Globus pallidus (tissue), 1 donor: ENCODE data around the gene PIGC.
A peak's percentile ranks its signal among the peaks of the same experiment; 100 is the strongest.

Experiments
- DNase-seq: peaks from one replicate; pipeline ENCODE4 v3.0.0-alpha.2; 2015; ENCODE audit warnings: low spot score

PIGC gene

DNA sequence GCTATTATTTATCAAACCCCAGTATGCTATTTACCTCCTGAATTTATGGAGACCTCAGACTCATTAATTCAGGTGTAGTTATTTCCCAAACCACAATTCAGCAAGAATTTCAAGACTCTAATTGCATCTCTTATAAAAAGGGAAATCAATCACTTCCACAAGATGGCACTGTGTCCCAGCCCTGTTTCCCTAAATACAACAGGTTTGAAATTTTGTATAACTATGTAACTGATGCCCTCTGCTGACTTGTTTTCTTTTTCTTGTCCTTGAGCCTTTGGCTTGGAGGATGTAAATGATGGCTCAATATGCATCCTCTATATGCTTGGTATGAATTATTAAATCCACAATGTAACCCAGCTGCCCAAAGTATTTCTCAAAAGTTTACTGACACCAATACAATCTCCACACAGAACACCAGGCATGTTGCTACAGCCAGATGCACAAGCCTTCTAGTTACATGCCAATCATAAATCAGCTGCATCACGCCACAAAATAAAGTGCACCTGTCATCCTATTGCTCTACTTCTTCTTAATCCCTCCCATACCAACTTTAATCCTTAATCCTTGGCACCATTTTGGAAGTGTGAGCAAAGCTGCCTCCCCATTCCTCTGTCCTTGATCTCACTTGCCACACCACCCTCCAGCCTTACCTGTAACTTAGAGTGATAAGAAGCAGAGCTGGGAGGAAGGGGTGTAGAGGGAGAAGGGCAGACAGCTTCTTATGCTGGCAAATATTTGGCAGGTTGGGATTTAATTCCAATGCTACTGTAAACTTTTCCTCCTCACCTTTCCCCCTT is 14.3 kb downstream of the PIGC start:
- peak; percentile 60 for DNase-seq

GRCh38 chr1:172427191-172427590 is 16.7 kb downstream of the PIGC start:
- no peak for DNase-seq

- no peak for DNase-seq
Measured at GRCh38 chr1:172425339-172425738, 18.5 kb downstream of the PIGC start.

DNA sequence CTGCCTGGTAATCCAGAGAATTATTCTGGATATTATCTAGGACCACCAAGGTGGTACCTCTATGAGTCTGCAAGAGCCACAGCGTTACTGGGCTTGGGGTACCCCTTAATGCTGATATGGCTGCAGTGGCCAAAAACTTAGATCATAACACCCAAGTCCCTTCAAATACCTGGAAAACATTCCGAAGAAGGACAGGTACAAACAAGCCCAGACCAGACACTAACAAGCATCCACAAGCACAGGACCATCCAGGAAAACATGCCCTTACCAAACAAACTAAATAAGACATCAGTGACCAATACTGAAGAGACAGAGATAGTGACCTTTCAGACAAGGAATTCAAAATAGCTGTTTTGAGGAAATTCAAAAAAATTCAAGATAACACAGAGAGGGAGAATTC is 20.5 kb downstream of the PIGC start:
- no peak for DNase-seq

DNA sequence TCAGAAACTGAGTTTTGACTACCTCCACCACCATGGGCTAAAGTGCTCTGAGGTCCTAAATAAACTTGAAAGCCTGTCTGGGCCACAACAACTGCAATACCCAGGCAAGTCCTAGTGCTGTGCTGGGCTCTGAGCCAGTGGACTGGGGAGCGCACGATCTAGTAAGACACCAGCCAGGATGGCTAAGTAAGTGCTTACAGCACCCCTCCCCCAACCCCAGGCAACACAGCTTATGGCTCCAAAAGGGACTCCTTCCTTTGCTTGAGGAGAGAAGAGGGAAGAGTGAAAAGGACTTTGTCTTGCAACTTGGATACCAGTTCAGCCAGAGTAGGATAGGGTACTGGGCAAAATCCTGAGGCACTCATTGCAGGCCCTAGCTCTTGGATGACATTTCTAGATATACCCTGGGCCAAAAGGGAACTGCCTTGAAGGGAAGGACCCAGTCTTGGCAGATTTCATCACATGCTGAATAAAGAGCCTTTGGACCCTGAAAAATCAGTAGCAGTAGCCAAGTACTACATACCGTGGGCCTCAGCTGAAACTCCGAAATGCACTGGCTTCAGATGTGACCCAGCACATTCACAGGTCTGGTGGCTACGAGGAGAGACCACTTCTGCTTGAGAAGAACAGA is 21.8 kb downstream of the PIGC start:
- DNase-seq: peak; percentile 48

DNA sequence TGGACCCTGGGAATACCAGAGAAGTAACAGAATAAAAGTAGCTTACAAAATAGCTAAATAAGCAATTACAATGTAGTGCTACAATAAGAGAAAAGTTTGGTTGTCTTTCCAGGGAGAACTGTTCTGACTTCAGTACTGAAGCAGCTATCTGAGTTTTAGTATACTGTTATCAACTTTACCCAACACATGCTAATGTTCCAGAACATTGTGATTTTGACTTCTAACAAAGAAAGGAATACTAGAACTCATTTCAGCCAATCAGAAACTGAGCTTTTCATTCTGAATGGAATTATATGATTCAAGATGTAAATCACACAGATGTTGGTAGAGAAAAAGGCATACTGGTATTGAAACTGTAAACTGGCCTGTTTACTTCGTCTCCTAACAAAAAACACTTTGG is 23.5 kb downstream of the PIGC start, which contains the start of gene C1orf105:
Gene C1orf105 (plus strand): TSS at position 301 of the 400 bp plus-strand sequence. CDS start 201 bp downstream, outside the sequence.
- no peak for DNase-seq

GRCh38 chr1:172417557-172417956 is 26.3 kb downstream of the PIGC start:
- no peak for DNase-seq

- no peak for DNase-seq
Measured at GRCh38 chr1:172416496-172417035, 27.3 kb downstream of the PIGC start.

DNA sequence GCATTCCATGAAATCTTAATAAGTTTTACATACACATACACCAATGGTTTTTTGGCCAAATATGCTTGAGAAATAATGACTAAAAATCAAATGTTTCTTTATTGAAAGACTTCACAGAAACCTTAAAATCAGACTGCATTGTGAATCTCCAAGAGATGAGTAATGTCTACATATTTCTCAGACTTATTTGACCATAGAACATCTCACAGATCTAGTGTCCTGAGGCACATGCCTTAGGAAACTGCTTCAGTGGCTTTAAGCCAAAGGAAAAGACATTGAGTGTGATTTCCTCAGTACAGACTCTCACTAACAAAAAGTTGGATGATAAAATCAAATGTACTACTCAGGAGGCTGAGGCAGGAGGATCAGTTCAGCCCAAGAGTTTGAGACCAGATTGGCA is 29.5 kb downstream of the PIGC start:
- no peak for DNase-seq

DNA sequence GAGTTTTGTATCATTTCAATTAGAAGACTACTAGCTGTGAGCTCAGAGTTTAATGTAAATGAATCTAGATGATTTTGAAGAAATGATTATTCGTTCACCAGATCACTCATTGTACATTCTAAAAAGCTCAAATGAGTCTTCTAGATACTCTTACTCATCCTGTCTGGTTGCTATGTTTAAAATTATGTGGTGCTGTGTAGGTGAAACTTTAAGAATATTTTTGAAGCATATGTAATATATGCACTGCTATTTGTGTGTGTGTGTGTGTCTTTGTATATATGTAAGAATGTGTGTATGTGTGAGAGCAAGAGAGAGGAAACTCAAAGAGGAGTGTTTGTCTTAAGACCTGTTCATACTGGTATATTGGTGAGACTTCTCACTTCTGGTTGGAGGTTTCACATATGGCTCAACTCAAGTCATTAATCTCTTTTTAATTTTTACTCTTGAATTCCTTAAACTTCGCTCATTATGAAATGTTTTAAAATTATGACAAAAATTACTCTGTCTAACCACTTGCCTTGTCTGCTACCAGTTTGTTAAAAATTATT is 32.0 kb downstream of the PIGC start:
- DNase-seq: no peak

DNA sequence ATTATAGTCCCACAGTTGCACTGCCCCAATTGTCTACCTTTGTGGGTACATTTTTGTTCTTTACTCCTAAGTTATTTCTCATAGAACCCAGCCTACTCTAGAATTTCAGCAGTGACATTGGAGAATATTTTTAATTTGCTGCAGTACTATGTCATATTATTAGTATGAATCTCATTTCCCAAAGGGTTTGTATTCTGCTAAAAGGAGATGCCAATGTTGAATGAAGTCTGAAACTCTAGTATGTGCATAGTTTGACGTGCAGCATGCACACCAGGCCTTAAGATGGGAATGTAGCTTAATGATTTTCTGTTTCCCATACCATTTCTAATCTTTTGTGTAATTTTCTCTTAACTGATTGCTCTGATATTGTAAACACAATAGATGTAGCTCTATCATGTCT is 33.8 kb downstream of the PIGC start:
- no peak for DNase-seq

GRCh38 chr1:172408958-172409357 is 34.9 kb downstream of the PIGC start:
- DNase-seq: no peak

DNA sequence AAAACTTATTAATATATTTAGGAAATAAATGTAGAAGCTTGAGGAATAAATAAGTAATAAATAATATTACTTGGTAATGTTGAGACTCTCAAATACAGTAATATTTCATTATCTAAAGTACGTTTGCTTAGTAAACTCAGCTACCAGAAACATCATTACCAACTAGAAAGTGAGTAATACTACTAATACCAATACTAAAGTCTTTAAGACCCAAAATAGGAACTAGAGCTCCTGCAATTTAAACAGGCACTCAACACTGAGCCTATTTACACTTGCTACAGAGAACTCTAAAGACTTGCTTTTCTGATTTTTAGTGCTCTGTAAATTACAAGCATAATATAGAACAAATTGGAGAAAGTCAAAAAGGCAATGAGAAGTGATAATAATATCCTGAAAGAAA is 36.9 kb downstream of the PIGC start:
- DNase-seq: no peak

- no peak for DNase-seq
Measured at GRCh38 chr1:172405912-172406311, 38.0 kb downstream of the PIGC start.

DNA sequence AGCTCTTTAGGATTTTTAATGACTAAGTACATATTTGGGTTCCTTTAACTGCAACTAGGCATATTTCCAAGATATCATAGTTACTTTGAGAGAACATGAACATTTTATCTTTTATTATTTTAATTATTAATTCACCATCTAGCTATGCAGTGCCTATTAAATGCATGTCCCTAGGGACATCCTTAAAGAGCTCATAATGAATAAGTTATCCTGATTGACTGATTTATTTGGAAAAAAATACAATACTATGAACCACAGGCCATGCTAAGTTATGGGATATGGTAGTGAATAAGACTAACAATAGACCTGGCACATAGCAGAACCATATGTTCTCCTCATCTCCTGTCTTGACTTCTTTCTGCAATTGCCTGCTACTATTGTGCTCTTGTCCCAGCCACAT is 39.7 kb downstream of the PIGC start:
- no peak for DNase-seq

- no peak for DNase-seq
Measured at GRCh38 chr1:172402878-172403569, 40.8 kb downstream of the PIGC start.

GRCh38 chr1:172401892-172402291 is 42.0 kb downstream of the PIGC start:
- DNase-seq: no peak

DNA sequence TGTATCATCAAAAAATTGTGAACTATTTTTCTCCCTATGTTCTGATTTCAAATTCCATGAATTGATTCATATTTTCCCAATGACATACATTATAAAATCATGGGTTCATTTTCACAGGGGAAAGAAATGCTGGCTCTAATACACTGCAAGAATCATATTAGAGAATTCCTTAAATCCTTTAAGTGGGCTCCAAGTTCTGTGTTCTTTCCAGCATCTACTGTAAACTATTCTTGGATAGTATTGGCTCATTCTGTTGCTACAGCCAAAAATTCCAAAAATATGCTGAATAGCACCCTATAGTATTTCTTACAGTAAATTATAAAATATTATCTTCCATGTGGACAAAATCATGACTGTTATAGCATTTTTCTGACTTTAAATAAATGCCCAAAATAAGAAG is 42.4 kb downstream of the PIGC start:
- DNase-seq: no peak

DNA sequence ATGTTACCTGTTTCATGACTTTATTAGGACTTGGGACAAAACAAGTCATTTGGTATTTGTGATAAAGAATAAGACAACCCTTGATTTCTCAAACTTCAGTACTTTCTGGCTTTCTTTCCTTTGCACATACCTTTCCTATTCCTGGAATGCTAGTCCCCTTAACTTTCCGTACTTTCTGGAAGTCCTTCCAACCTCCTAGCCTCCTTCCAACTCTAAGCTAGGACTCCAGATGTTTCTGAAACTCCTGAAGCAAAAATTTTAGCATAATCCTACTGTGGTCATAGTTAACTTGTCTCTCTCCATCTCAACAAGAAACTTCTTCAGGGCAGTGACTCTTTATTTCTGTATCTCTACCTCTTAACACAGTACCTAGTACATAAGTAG is 43.2 kb downstream of the PIGC start:
- no peak for DNase-seq

- no peak for DNase-seq
Measured at GRCh38 chr1:172399756-172400721, 43.8 kb downstream of the PIGC start.
